HepG2 (cell line): Measurements from ENCODE around the gene C6orf136. TPM values are rescaled to one million over a fixed set of nuclear protein-coding genes. Genes with fewer than 3 reads are reported as not detected.

Experiments used
- AHDC1 ChIP-seq: sonication (generic); formaldehyde crosslinking; IDR thresholded peaks from 2 replicates; pipeline ENCODE4 v1.5.1; 2020; ENCODE audit warnings: mild to moderate bottlenecking, missing genetic modification reagents, borderline replicate concordance
- ARNTL ChIP-seq: sonication (generic); formaldehyde crosslinking; IDR thresholded peaks from 2 replicates; pipeline ENCODE4 v1.4.0; 2020; ENCODE audit warnings: mild to moderate bottlenecking, missing genetic modification reagents
- BORCS8-MEF2B ChIP-seq: sonication (generic); formaldehyde crosslinking; IDR thresholded peaks from 2 replicates; pipeline ENCODE4 v1.8.0; 2022; ENCODE audit warnings: mild to moderate bottlenecking, missing genetic modification reagents
- CCDC6 ChIP-seq: sonication (generic); formaldehyde crosslinking; IDR thresholded peaks from 2 replicates; pipeline ENCODE4 v1.8.1; 2022; ENCODE audit warnings: mild to moderate bottlenecking, missing genetic modification reagents, moderate library complexity
- CREB1 ChIP-seq, 2 experiments: fragments of 450-650 bp in 1 of 2; IDR thresholded peaks; 2 replicates each; pipeline ENCODE4 v1.6.1; 2016 to 2017; ENCODE audit warnings: control low read depth in 1 of 2, mild to moderate bottlenecking in 1 of 2, missing compliant biosample characterization in 1 of 2, missing genetic modification characterization in 1 of 2
- LCORL ChIP-seq, 2 experiments: fragments of 450-650 bp in 1 of 2; sonication (generic) in 1 of 2; formaldehyde crosslinking in 1 of 2; IDR thresholded peaks; 2 replicates each; pipeline versions ENCODE4 v1.5.0 to v1.6.1; 2017 to 2020; ENCODE audit warnings: antibody characterized with exemption in 1 of 2, missing genetic modification reagents in 1 of 2
- LRRFIP1 ChIP-seq: sonication (generic); formaldehyde crosslinking; conservative IDR thresholded peaks from 2 replicates; pipeline ENCODE4 v1.4.0; 2020; ENCODE audit warnings: missing genetic modification reagents
- MTF2 ChIP-seq: sonication (generic); formaldehyde crosslinking; IDR thresholded peaks from 2 replicates; pipeline ENCODE4 v1.5.0; 2020; ENCODE audit warnings: missing genetic modification reagents, borderline replicate concordance
- PATZ1 ChIP-seq: sonication (generic); formaldehyde crosslinking; IDR thresholded peaks from 2 replicates; pipeline ENCODE4 v1.4.0; 2020; ENCODE audit warnings: missing genetic modification reagents
- PHF21A ChIP-seq: sonication (generic); formaldehyde crosslinking; IDR thresholded peaks from 2 replicates; pipeline ENCODE4 v1.5.0; 2020; ENCODE audit warnings: mild to moderate bottlenecking, missing genetic modification reagents
- POLR2A ChIP-seq, 2 experiments: IDR thresholded peaks; 2 replicates each; pipeline ENCODE4 v1.6.1; 2011; ENCODE audit warnings: low read depth in 2 of 2, low read length in 2 of 2, mild to moderate bottlenecking in 1 of 2, moderate library complexity in 1 of 2; ENCODE audit not compliant: insufficient read depth in 1 of 2
- POLR2AphosphoS5 ChIP-seq: IDR thresholded peaks from 2 replicates; pipeline ENCODE4 v1.6.1; 2012; ENCODE audit warnings: low read depth, low read length
- POLR2G ChIP-seq: fragments of 200-400 bp; formaldehyde crosslinking; IDR thresholded peaks from 2 replicates; pipeline ENCODE4 v1.6.1; 2018; ENCODE audit warnings: mild to moderate bottlenecking, low read depth, low read length, moderate library complexity
- SAP130 ChIP-seq: IDR thresholded peaks from 2 replicates; pipeline ENCODE4 v1.6.1; 2016; ENCODE audit warnings: low read depth
- SRSF4 ChIP-seq: fragments of 200-400 bp; formaldehyde crosslinking; IDR thresholded peaks from one replicate; pipeline ENCODE4 v1.6.1; 2018; ENCODE audit warnings: mild to moderate bottlenecking, low read depth, low read length, moderate library complexity; ENCODE audit not compliant: poor library complexity, severe bottlenecking
- ZNF124 ChIP-seq: sonication (generic); formaldehyde crosslinking; IDR thresholded peaks from 2 replicates; pipeline ENCODE4 v1.4.0; 2020; ENCODE audit warnings: missing genetic modification reagents
- ZNF546 ChIP-seq: sonication (generic); formaldehyde crosslinking; conservative IDR thresholded peaks from 2 replicates; pipeline ENCODE4 v1.8.1; 2023; ENCODE audit warnings: mild to moderate bottlenecking, missing genetic modification reagents
- ZSCAN21 ChIP-seq: sonication (generic); formaldehyde crosslinking; IDR thresholded peaks from 2 replicates; pipeline ENCODE4 v1.8.0; 2022; ENCODE audit warnings: mild to moderate bottlenecking, missing genetic modification reagents, moderate library complexity, borderline replicate concordance
- polyA plus RNA-seq, 8 experiments: library from polyadenylated mRNA; depleted of rRNA in 3 of 8; stranded (reverse) in 7 of 8; unstranded in 1 of 8; fragments of >200 nt; fragmentation: Illumina TruSeq in 4 of 8; extraction: Trizol in 4 of 8; gene quantifications; 2 replicates each; pipeline versions ENCODE4 v1.2.1 to v1.2.3, GENCODE V29; 2011 to 2016; ENCODE audit warnings: low read depth in 4 of 8, missing spikeins in 1 of 8, mixed read lengths in 1 of 8; ENCODE audit not compliant: insufficient read depth in 1 of 8
- total RNA-seq, 5 experiments: library from RNA; depleted of rRNA; stranded (reverse); fragments of >200 nt; fragmentation: Illumina TruSeq; extraction: Trizol; gene quantifications; 2 replicates each; pipeline ENCODE4 v1.2.3, GENCODE V29; 2016; ENCODE audit warnings: low read depth in 1 of 5

The C6orf136 gene
- total and polyA plus RNA-seq, 2 of the 13 experiments (the other 11 are each of a cell fraction or from before 2014, with no cell fraction given), result 12.0 to 26.2 TPM

GRCh38 chr6:30615958-30616810, 30.7 kb upstream of the C6orf136 start (continued):
- TF ChIP-seq CCDC6 (CRISPR knock-in tag), result 0 out of 2 replicates have a peak, but pooled peaks have one; percentile 59
- peak; percentile 12; the same call in 1 of the 2 replicates for TF ChIP-seq ARNTL
- TF ChIP-seq POLR2G, result peak; percentile 45
- peak; percentile 55 for TF ChIP-seq SAP130 (CRISPR knock-in tag)
- no peak for TF ChIP-seq BORCS8-MEF2B (CRISPR knock-in tag)
- peak; percentile 75 to 84 for TF ChIP-seq POLR2A (IDR thresholded peaks at IDR 0.05; ENCODE audit: insufficient read depth in 1 of 2, low read depth in 2 of 2, low read length in 2 of 2)
- TF ChIP-seq LRRFIP1, result no peak
- no peak for TF ChIP-seq ZNF124
- TF ChIP-seq MTF2 (CRISPR knock-in tag), result no peak
- TF ChIP-seq POLR2AphosphoS5, result peak; percentile 82
- no peak for TF ChIP-seq PHF21A (CRISPR knock-in tag)
- no peak for TF ChIP-seq CREB1 (IDR thresholded peaks at IDR 0.05)
- no peak; the same call in 1 of the 2 replicates for TF ChIP-seq CREB1 (CRISPR knock-in tag; IDR thresholded peaks at IDR 0.05)
- no peak for TF ChIP-seq LCORL (IDR thresholded peaks at IDR 0.05)
- no peak for TF ChIP-seq LCORL (CRISPR knock-in tag; IDR thresholded peaks at IDR 0.05)
- peak; percentile 25 for TF ChIP-seq PATZ1 (CRISPR knock-in tag)
- no peak for TF ChIP-seq ZNF546 (CRISPR knock-in tag)
- TF ChIP-seq AHDC1, result peak; percentile 38; the same call in 1 of the 2 replicates
- peak; percentile 69; the same call in 1 of the 2 replicates for TF ChIP-seq ZSCAN21 (CRISPR knock-in tag)
- TF ChIP-seq SRSF4, result no peak
